HEK293T (cell line): ENCODE data around the gene PHAF1.

ENCODE experiments used
- CTCF ChIA-PET: fragments of 350-600 bp; formaldehyde crosslinking; extraction: SDS; loops from one replicate; lab custom pipeline; 2021; ENCODE audit warnings: antibody characterized with exemption, inconsistent platforms; lab: Yijun Ruan, JAX
- POLR2A ChIA-PET: fragments of 350-600 bp; formaldehyde crosslinking; extraction: SDS; loops from one replicate; lab custom pipeline; 2020; ENCODE audit warnings: antibody characterized with exemption, inconsistent platforms; lab: Yijun Ruan, JAX
- DNase-seq: peaks from one replicate; pipeline ENCODE4 v3.0.0; 2012; ENCODE audit warnings: mixed read lengths; ENCODE audit errors: extremely low spot score
- ARNT ChIP-seq: fragments of 450-650 bp; IDR thresholded peaks from 2 replicates; pipeline ENCODE4 v1.6.1; 2017; ENCODE audit warnings: mild to moderate bottlenecking
- BHLHE40 ChIP-seq: fragments of 450-650 bp; IDR thresholded peaks from 2 replicates; pipeline ENCODE4 v1.6.1; 2016; ENCODE audit warnings: mild to moderate bottlenecking, moderate library complexity, borderline replicate concordance
- CTBP1 ChIP-seq: fragments of 450-650 bp; IDR thresholded peaks from 2 replicates; pipeline ENCODE4 v1.6.1; 2016; ENCODE audit warnings: borderline replicate concordance
- ELF4 ChIP-seq: fragments of 450-650 bp; IDR thresholded peaks from 2 replicates; pipeline ENCODE4 v1.6.1; 2017; ENCODE audit warnings: antibody characterized with exemption
- FOXA1 ChIP-seq: fragments of 450-650 bp; IDR thresholded peaks from 2 replicates; pipeline ENCODE4 v1.6.1; 2016; ENCODE audit warnings: mild to moderate bottlenecking
- FOXK2 ChIP-seq: fragments of 450-650 bp; IDR thresholded peaks from 2 replicates; pipeline ENCODE4 v1.6.1; 2016; ENCODE audit warnings: mild to moderate bottlenecking
- FOXM1 ChIP-seq: fragments of 450-650 bp; IDR thresholded peaks from 2 replicates; pipeline ENCODE4 v1.6.1; 2017; ENCODE audit warnings: mild to moderate bottlenecking, borderline replicate concordance
- HDGF ChIP-seq: fragments of 450-650 bp; IDR thresholded peaks from 2 replicates; pipeline ENCODE4 v1.6.1; 2017; ENCODE audit warnings: antibody characterized with exemption, borderline replicate concordance
- L3MBTL2 ChIP-seq: fragments of 450-650 bp; conservative IDR thresholded peaks from 2 replicates; pipeline ENCODE4 v1.6.1; 2016; ENCODE audit warnings: mild to moderate bottlenecking
- LEF1 ChIP-seq: fragments of 450-650 bp; IDR thresholded peaks from 2 replicates; pipeline ENCODE4 v1.6.1; 2017; ENCODE audit warnings: mild to moderate bottlenecking, borderline replicate concordance
- NFRKB ChIP-seq: fragments of 450-650 bp; IDR thresholded peaks from 2 replicates; pipeline ENCODE4 v1.6.1; 2016; ENCODE audit warnings: mild to moderate bottlenecking, moderate library complexity
- SP1 ChIP-seq: fragments of 450-650 bp; IDR thresholded peaks from 2 replicates; pipeline ENCODE4 v1.6.1; 2017
- SUZ12 ChIP-seq: fragments of 450-650 bp; IDR thresholded peaks from 2 replicates; pipeline ENCODE4 v1.6.1; 2016; ENCODE audit warnings: mild to moderate bottlenecking
- TARDBP ChIP-seq: fragments of 450-650 bp; IDR thresholded peaks from 2 replicates; pipeline ENCODE4 v1.6.1; 2016
- ZNF384 ChIP-seq: fragments of 450-650 bp; IDR thresholded peaks from 2 replicates; pipeline ENCODE4 v1.6.1; 2016
- TF ChIP-seq, protein P1 (sequence below): fragments of 450-650 bp; IDR thresholded peaks from 2 replicates; pipeline ENCODE4 v1.6.1; 2016

The PHAF1 gene

GRCh38 chr16:67192781-67193361, 83.1 kb downstream of the PHAF1 start:
- POLR2A ChIA-PET, result interaction anchor here (0.6 to 1.9 kb wide), 6 partner anchors 18 to 55 kb away, joined by 3 to 7 read pairs (median 3); partner anchors contain the start of genes FHOD1 and TMEM208
- TF ChIP-seq SUZ12 (no peak), NFRKB (no peak), CTBP1 (no peak)
- TF ChIP-seq, protein P1, sequence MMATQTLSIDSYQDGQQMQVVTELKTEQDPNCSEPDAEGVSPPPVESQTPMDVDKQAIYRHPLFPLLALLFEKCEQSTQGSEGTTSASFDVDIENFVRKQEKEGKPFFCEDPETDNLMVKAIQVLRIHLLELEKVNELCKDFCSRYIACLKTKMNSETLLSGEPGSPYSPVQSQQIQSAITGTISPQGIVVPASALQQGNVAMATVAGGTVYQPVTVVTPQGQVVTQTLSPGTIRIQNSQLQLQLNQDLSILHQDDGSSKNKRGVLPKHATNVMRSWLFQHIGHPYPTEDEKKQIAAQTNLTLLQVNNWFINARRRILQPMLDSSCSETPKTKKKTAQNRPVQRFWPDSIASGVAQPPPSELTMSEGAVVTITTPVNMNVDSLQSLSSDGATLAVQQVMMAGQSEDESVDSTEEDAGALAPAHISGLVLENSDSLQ, result no peak
- CTCF ChIA-PET, result interaction anchor here (0.6 to 0.8 kb wide), 2 partner anchors 34 to 35 kb away, joined by 3 read pairs; no protein-coding TSS in a partner anchor
- no peak for DNase-seq

DNA sequence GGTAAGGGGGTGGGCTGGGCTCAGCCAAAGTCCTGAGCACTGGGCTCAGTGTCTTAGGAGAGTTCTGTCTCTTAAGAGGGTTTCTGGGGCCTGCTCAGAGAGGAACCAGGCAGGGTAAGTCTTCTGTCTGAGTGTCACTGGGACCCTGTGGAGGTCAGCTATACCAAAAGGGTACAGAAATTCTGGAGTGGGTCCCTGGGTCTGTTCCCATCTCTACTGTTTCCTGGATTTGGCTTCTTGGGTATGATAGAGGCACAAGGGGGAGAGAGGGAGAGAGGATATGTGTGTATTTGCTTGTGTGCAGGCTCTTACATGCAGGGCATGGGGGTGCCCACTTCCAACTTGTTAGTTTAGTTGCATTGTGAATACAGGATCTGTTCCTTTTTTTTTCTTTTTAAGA, 83.8 kb downstream of the PHAF1 start:
- CTCF ChIA-PET, result no interaction called here
- POLR2A ChIA-PET, result interaction anchor here (0.6 to 1.9 kb wide), 5 partner anchors 33 to 54 kb away, joined by 3 to 7 read pairs (median 3); partner anchors contain the start of genes FHOD1 and TMEM208
- TF ChIP-seq, protein P1, result no peak
- TF ChIP-seq ELF4, result no peak
- no peak for TF ChIP-seq SUZ12
- no peak for TF ChIP-seq FOXM1
- TF ChIP-seq FOXK2, result no peak
- no peak for DNase-seq

DNA sequence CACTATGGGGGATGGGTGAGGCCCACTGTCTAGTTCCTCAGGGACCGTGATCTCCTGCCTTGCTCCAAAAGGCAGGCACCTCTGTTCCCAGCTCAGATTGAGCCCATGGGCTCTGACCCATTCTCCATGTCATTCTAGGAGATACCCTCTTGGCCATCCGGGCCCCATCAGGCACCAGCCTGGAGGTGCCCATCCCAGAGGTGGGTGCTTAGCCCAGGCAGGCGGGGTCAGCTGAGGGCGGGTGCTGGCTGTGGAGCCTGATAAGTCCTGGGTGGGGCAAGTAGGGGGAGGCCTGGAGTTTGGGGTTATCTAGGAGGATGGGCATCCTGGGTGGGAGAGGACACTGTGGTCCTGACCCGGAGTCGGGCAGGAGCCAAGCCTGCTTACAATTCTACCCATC, 84.5 kb downstream of the PHAF1 start:
- POLR2A ChIA-PET, result no interaction called here
- TF ChIP-seq FOXK2 (no peak), ELF4 (no peak), FOXA1 (no peak), TARDBP (no peak), FOXM1 (no peak)
- DNase-seq, result no peak
- CTCF ChIA-PET, result no interaction called here

- no peak for DNase-seq
- POLR2A ChIA-PET, result no interaction called here
- TF ChIP-seq CTBP1 (no peak), TARDBP (no peak), FOXK2 (no peak), NFRKB (no peak), ARNT (no peak), FOXA1 (no peak), BHLHE40 (no peak), HDGF (no peak), ELF4 (no peak), SUZ12 (no peak), ZNF384 (no peak), FOXM1 (no peak), SP1 (no peak), LEF1 (no peak)
- CTCF ChIA-PET, result no interaction called here
Measured at GRCh38 chr16:67195676-67196075, 85.9 kb downstream of the PHAF1 start.

DNA sequence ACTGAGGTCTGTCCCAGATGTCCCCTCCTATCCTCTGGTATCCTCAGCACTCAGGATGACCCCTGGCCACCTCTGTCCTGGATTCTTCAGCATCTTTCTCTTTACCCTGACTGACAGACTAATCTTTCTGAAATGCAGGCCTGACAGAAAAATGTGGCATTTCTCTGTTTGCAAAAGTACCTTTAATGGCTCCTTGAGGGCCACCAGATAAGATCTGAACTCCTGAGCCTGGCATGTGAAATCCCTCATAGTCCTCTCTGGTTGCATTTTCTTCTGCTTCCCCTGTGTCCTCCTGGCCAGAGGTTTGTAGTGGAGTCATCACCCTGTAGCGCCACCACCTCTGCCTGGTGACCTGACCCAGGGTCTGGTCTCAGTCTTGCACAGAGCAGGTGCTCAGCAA, 87.1 kb downstream of the PHAF1 start:
- POLR2A ChIA-PET, result interaction anchor here (1.7 kb wide), 1 partner anchor 49 kb away, joined by 5 read pairs; no protein-coding TSS in a partner anchor
- DNase-seq, result no peak
- CTCF ChIA-PET, result no interaction called here
- TF ChIP-seq NFRKB (no peak), CTBP1 (no peak), SUZ12 (no peak), HDGF (no peak), L3MBTL2 (no peak), SP1 (no peak), ARNT (no peak), BHLHE40 (no peak), ZNF384 (no peak), FOXA1 (no peak), FOXK2 (no peak), ELF4 (no peak), LEF1 (no peak), FOXM1 (no peak)
- TF ChIP-seq, protein P1, result no peak

GRCh38 chr16:67197704-67198103, 88.0 kb downstream of the PHAF1 start:
- no peak for DNase-seq
- TF ChIP-seq FOXM1 (no peak), ELF4 (no peak), BHLHE40 (no peak), FOXA1 (no peak), HDGF (no peak), SP1 (no peak), SUZ12 (no peak), L3MBTL2 (no peak), ARNT (no peak)
- TF ChIP-seq, protein P1, result no peak
- ChIA-PET POLR2A (interaction anchor here (1.0 to 1.7 kb wide), 4 partner anchors 23 to 50 kb away, joined by 3 to 5 read pairs (median 4); partner anchors contain the start of genes FHOD1 and TMEM208), CTCF (interaction anchor here (0.5 to 0.6 kb wide), 2 partner anchors 13 to 26 kb away, joined by 5 read pairs; no protein-coding TSS in a partner anchor)
